ENCODE data around the gene ZNF805.
A peak's percentile ranks its signal among the peaks of the same experiment; 100 is the strongest.
"Not testable (repeated sequence)": the region's sequence is repeated elsewhere in the genome, so short reads cannot be mapped to it uniquely, and the experiment has no call there.

ZNF805 gene

GRCh38 chr19:57239982-57240310, 486 bp upstream of the ZNF805 start:
- peaks cover 16% of the 10 kb centered on the region for H3K36me3 ChIP-seq (ENCODE audit: insufficient read depth, low read depth, low read length)
- H3K4me1 ChIP-seq (ENCODE audit: insufficient read depth, low read length) = peaks cover 7% of the 10 kb centered on the region; the same call in 1 of the 2 replicates
- H3K27ac ChIP-seq (ENCODE audit: low read length) = peak overlapping the region; percentile 75
- H3K9ac ChIP-seq (ENCODE audit: low read depth, low read length) = peak overlapping the region; percentile 98
- peak overlapping the region; percentile 100 for H3K4me3 ChIP-seq (ENCODE audit: low read length)
- H3K9me3 ChIP-seq (ENCODE audit: insufficient read depth, low read depth, low read length) = no peaks in the 10 kb centered on the region
- no peaks in the 10 kb centered on the region for H3K27me3 ChIP-seq (ENCODE audit: insufficient read depth, low read length)

- Histone ChIP-seq H3K9ac (ENCODE audit: low read depth, low read length) (peak overlapping the region; percentile 98), H3K4me1 (ENCODE audit: insufficient read depth, low read length) (peaks cover 7% of the 10 kb centered on the region; the same call in 1 of the 2 replicates), H3K27me3 (ENCODE audit: insufficient read depth, low read length) (no peaks in the 10 kb centered on the region), H3K4me3 (ENCODE audit: low read length) (peak overlapping the region; percentile 100), H3K36me3 (ENCODE audit: insufficient read depth, low read depth, low read length) (peaks cover 25% of the 10 kb centered on the region), H3K9me3 (ENCODE audit: insufficient read depth, low read depth, low read length) (no peaks in the 10 kb centered on the region), H3K27ac (ENCODE audit: low read length) (peak overlapping the region; percentile 40)
Observed at GRCh38 chr19:57241176-57241575, 744 bp downstream of the ZNF805 start.

- H3K9me3 ChIP-seq (ENCODE audit: insufficient read depth, low read depth, low read length) = no peaks in the 10 kb centered on the region
- no peaks in the 10 kb centered on the region for H3K27me3 ChIP-seq (ENCODE audit: insufficient read depth, low read length)
- H3K4me1 ChIP-seq (ENCODE audit: insufficient read depth, low read length) = peaks cover 7% of the 10 kb centered on the region; the same call in 1 of the 2 replicates
- no peak overlapping the region for H3K4me3 ChIP-seq (ENCODE audit: low read length)
- H3K9ac ChIP-seq (ENCODE audit: low read depth, low read length) = no peak overlapping the region
- no peak overlapping the region for H3K27ac ChIP-seq (ENCODE audit: low read length)
- peaks cover 36% of the 10 kb centered on the region for H3K36me3 ChIP-seq (ENCODE audit: insufficient read depth, low read depth, low read length)
Observed at GRCh38 chr19:57242821-57243220, 2.4 kb downstream of the ZNF805 start.

- Histone ChIP-seq H3K9ac (ENCODE audit: low read depth, low read length) (no peak overlapping the region), H3K9me3 (ENCODE audit: insufficient read depth, low read depth, low read length) (no peaks in the 10 kb centered on the region), H3K4me3 (ENCODE audit: low read length) (no peak overlapping the region), H3K27ac (ENCODE audit: low read length) (no peak overlapping the region), H3K36me3 (ENCODE audit: insufficient read depth, low read depth, low read length) (peaks cover 48% of the 10 kb centered on the region), H3K4me1 (ENCODE audit: insufficient read depth, low read length) (peaks cover 7% of the 10 kb centered on the region; the same call in 1 of the 2 replicates), H3K27me3 (ENCODE audit: insufficient read depth, low read length) (no peaks in the 10 kb centered on the region)
Observed at GRCh38 chr19:57244513-57244912, 4.1 kb downstream of the ZNF805 start.

- H3K9ac ChIP-seq (ENCODE audit: low read depth, low read length) = no peak overlapping the region
- peaks cover 49% of the 10 kb centered on the region for H3K36me3 ChIP-seq (ENCODE audit: insufficient read depth, low read depth, low read length)
- no peaks in the 10 kb centered on the region for H3K9me3 ChIP-seq (ENCODE audit: insufficient read depth, low read depth, low read length)
- peaks cover 7% of the 10 kb centered on the region; the same call in 1 of the 2 replicates for H3K4me1 ChIP-seq (ENCODE audit: insufficient read depth, low read length)
- H3K27ac ChIP-seq (ENCODE audit: low read length) = no peak overlapping the region
- H3K27me3 ChIP-seq (ENCODE audit: insufficient read depth, low read length) = no peaks in the 10 kb centered on the region
- H3K4me3 ChIP-seq (ENCODE audit: low read length) = no peak overlapping the region
Observed at GRCh38 chr19:57245066-57245465, 4.6 kb downstream of the ZNF805 start.

- peaks cover 7% of the 10 kb centered on the region; the same call in 1 of the 2 replicates for H3K4me1 ChIP-seq (ENCODE audit: insufficient read depth, low read length)
- H3K36me3 ChIP-seq (ENCODE audit: insufficient read depth, low read depth, low read length) = peaks cover 55% of the 10 kb centered on the region
- H3K27me3 ChIP-seq (ENCODE audit: insufficient read depth, low read length) = no peaks in the 10 kb centered on the region
- H3K9ac ChIP-seq (ENCODE audit: low read depth, low read length) = no peak overlapping the region
- no peak overlapping the region for H3K4me3 ChIP-seq (ENCODE audit: low read length)
- H3K9me3 ChIP-seq (ENCODE audit: insufficient read depth, low read depth, low read length) = no peaks in the 10 kb centered on the region
- H3K27ac ChIP-seq (ENCODE audit: low read length) = no peak overlapping the region
Observed at GRCh38 chr19:57245959-57246358, 5.5 kb downstream of the ZNF805 start.

- Histone ChIP-seq H3K36me3 (ENCODE audit: insufficient read depth, low read depth, low read length) (peaks cover 76% of the 10 kb centered on the region), H3K27me3 (ENCODE audit: insufficient read depth, low read length) (no peaks in the 10 kb centered on the region), H3K4me3 (ENCODE audit: low read length) (no peak overlapping the region), H3K9me3 (ENCODE audit: insufficient read depth, low read depth, low read length) (no peaks in the 10 kb centered on the region), H3K4me1 (ENCODE audit: insufficient read depth, low read length) (no peaks in the 10 kb centered on the region), H3K9ac (ENCODE audit: low read depth, low read length) (no peak overlapping the region), H3K27ac (ENCODE audit: low read length) (no peak overlapping the region)
Observed at GRCh38 chr19:57248646-57249045, 8.2 kb downstream of the ZNF805 start.

GRCh38 chr19:57249329-57249728, 8.9 kb downstream of the ZNF805 start:
- H3K4me1 ChIP-seq (ENCODE audit: insufficient read depth, low read length) = no peaks in the 10 kb centered on the region
- H3K36me3 ChIP-seq (ENCODE audit: insufficient read depth, low read depth, low read length) = peaks cover 77% of the 10 kb centered on the region
- H3K27ac ChIP-seq (ENCODE audit: low read length) = no peak overlapping the region
- no peak overlapping the region for H3K9ac ChIP-seq (ENCODE audit: low read depth, low read length)
- H3K27me3 ChIP-seq (ENCODE audit: insufficient read depth, low read length) = no peaks in the 10 kb centered on the region
- H3K4me3 ChIP-seq (ENCODE audit: low read length) = no peak overlapping the region
- H3K9me3 ChIP-seq (ENCODE audit: insufficient read depth, low read depth, low read length) = no peaks in the 10 kb centered on the region

- not testable (repeated sequence) for H3K4me3 ChIP-seq (ENCODE audit: low read length); H3K9me3 ChIP-seq (ENCODE audit: insufficient read depth, low read depth, low read length); H3K9ac ChIP-seq (ENCODE audit: low read depth, low read length); H3K27me3 ChIP-seq (ENCODE audit: insufficient read depth, low read length); H3K4me1 ChIP-seq (ENCODE audit: insufficient read depth, low read length); H3K27ac ChIP-seq (ENCODE audit: low read length)
- peaks cover 62% of the 10 kb centered on the region for H3K36me3 ChIP-seq (ENCODE audit: insufficient read depth, low read depth, low read length)
Observed at GRCh38 chr19:57253767-57254166, 13.3 kb downstream of the ZNF805 start.

GRCh38 chr19:57262044-57262443, 21.6 kb downstream of the ZNF805 start:
- no peak overlapping the region for H3K9ac ChIP-seq (ENCODE audit: low read depth, low read length)
- H3K27me3 ChIP-seq (ENCODE audit: insufficient read depth, low read length) = no peaks in the 10 kb centered on the region
- H3K36me3 ChIP-seq (ENCODE audit: insufficient read depth, low read depth, low read length) = peaks cover 4% of the 10 kb centered on the region; the same call in 1 of the 2 replicates
- H3K4me1 ChIP-seq (ENCODE audit: insufficient read depth, low read length) = peaks cover 8% of the 10 kb centered on the region
- no peaks in the 10 kb centered on the region for H3K9me3 ChIP-seq (ENCODE audit: insufficient read depth, low read depth, low read length)
- no peak overlapping the region for H3K27ac ChIP-seq (ENCODE audit: low read length)
- H3K4me3 ChIP-seq (ENCODE audit: low read length) = no peak overlapping the region

GRCh38 chr19:57263244-57263741, 22.9 kb downstream of the ZNF805 start:
- no peaks in the 10 kb centered on the region for H3K9me3 ChIP-seq (ENCODE audit: insufficient read depth, low read depth, low read length)
- no peak overlapping the region for H3K4me3 ChIP-seq (ENCODE audit: low read length)
- H3K4me1 ChIP-seq (ENCODE audit: insufficient read depth, low read length) = peaks cover 8% of the 10 kb centered on the region
- no peaks in the 10 kb centered on the region for H3K27me3 ChIP-seq (ENCODE audit: insufficient read depth, low read length)
- no peak overlapping the region for H3K9ac ChIP-seq (ENCODE audit: low read depth, low read length)
- H3K36me3 ChIP-seq (ENCODE audit: insufficient read depth, low read depth, low read length) = peaks cover 4% of the 10 kb centered on the region; the same call in 1 of the 2 replicates
- no peak overlapping the region for H3K27ac ChIP-seq (ENCODE audit: low read length)

- Histone ChIP-seq H3K27ac (ENCODE audit: low read length) (no peak overlapping the region), H3K36me3 (ENCODE audit: insufficient read depth, low read depth, low read length) (no peaks in the 10 kb centered on the region), H3K9me3 (ENCODE audit: insufficient read depth, low read depth, low read length) (no peaks in the 10 kb centered on the region), H3K27me3 (ENCODE audit: insufficient read depth, low read length) (no peaks in the 10 kb centered on the region), H3K4me1 (ENCODE audit: insufficient read depth, low read length) (peaks cover 8% of the 10 kb centered on the region), H3K9ac (ENCODE audit: low read depth, low read length) (no peak overlapping the region), H3K4me3 (ENCODE audit: low read length) (no peak overlapping the region)
Observed at GRCh38 chr19:57267291-57267690, 26.9 kb downstream of the ZNF805 start.
